SK-N-SH (cell line): ENCODE results near the gene RASSF3. TPM values are rescaled to one million over a fixed set of nuclear protein-coding genes. Genes with fewer than 3 reads are reported as not detected.

ENCODE experiments used
- CTCF ChIA-PET: fragments of 300-600, 350-600 bp; formaldehyde crosslinking; extraction: SDS; loops from one replicate; lab custom pipeline; 2021; lab: Yijun Ruan, JAX
- POLR2A ChIA-PET: fragments of 350-600 bp; sonication (Branson Sonifier 250); formaldehyde crosslinking; extraction: SDS; loops from one replicate; lab custom pipeline; 2020; ENCODE audit warnings: antibody characterized with exemption, inconsistent platforms; lab: Yijun Ruan, JAX
- DNase-seq: peaks from one replicate; pipeline ENCODE4 v3.0.0; 2012
- H2AFZ ChIP-seq: fragments of 200-600 bp; sonication (generic); 2 replicates; pipeline ENCODE4 v1.8.1; 2016; ENCODE audit warnings: antibody characterized with exemption, mild to moderate bottlenecking, low read depth
- H3F3A ChIP-seq: fragments of 200-600 bp; sonication (generic); replicated peaks from 2 replicates; pipeline ENCODE3; 2016; ENCODE audit warnings: antibody characterized with exemption, mild to moderate bottlenecking; ENCODE audit not compliant: insufficient read depth
- H3K27ac ChIP-seq, 2 experiments: fragments of 200-500 bp in 1 of 2; fragments of 200-600 bp in 1 of 2; sonication (Bioruptor generic) in 1 of 2; sonication (generic), shearing (Covaris generic) in 1 of 2; 2 replicates each; pipeline versions ENCODE4 v1.5.1 to v1.6.1; 2014 to 2016; ENCODE audit warnings: low read depth in 2 of 2, inconsistent platforms in 1 of 2, low read length in 1 of 2, mild to moderate bottlenecking in 1 of 2, mixed read lengths in 1 of 2
- H3K27me3 ChIP-seq: fragments of 200-600 bp; sonication (generic), shearing (Covaris generic); 2 replicates; pipeline ENCODE4 v1.6.1; 2016; ENCODE audit warnings: mixed run types; ENCODE audit not compliant: insufficient read depth
- H3K36me3 ChIP-seq, 2 experiments: fragments of 200-500 bp in 1 of 2; fragments of 200-600 bp in 1 of 2; sonication (Bioruptor generic) in 1 of 2; sonication (generic) in 1 of 2; replicated peaks in 1 of 2; 2 replicates each; pipeline versions ENCODE3 to v1.5.1; 2014 to 2016; ENCODE audit warnings: low read length in 1 of 2, mild to moderate bottlenecking in 1 of 2; ENCODE audit not compliant: insufficient read depth in 2 of 2, control insufficient read depth in 1 of 2
- H3K4me1 ChIP-seq, 2 experiments: fragments of 200-500 bp in 1 of 2; fragments of 200-600 bp in 1 of 2; sonication (Bioruptor generic) in 1 of 2; sonication (generic), shearing (Covaris generic) in 1 of 2; 2 replicates each; pipeline versions ENCODE4 v1.5.1 to v1.6.1; 2014 to 2016; ENCODE audit warnings: low read depth in 1 of 2, low read length in 1 of 2, mixed run types in 1 of 2; ENCODE audit not compliant: insufficient read depth in 2 of 2, control insufficient read depth in 1 of 2
- H3K4me2 ChIP-seq: fragments of 200-600 bp; sonication (generic), shearing (Covaris generic); 2 replicates; pipeline ENCODE4 v1.6.1; 2017; ENCODE audit warnings: mixed run types
- H3K4me3 ChIP-seq, 2 experiments: fragments of 200-500 bp in 1 of 2; fragments of 200-600 bp in 1 of 2; sonication (Bioruptor generic) in 1 of 2; sonication (generic), shearing (Covaris generic) in 1 of 2; 2 replicates each; pipeline versions ENCODE4 v1.5.1 to v1.8.1; 2014 to 2016; ENCODE audit warnings: low read depth in 2 of 2, inconsistent platforms in 1 of 2, low read length in 1 of 2, mild to moderate bottlenecking in 1 of 2, mixed read lengths in 1 of 2, moderate library complexity in 1 of 2
- H3K79me2 ChIP-seq: fragments of 200-600 bp; sonication (generic); 2 replicates; pipeline ENCODE4 v1.8.1; 2017; ENCODE audit warnings: mild to moderate bottlenecking; ENCODE audit not compliant: insufficient read depth
- H3K9ac ChIP-seq: fragments of 200-600 bp; sonication (generic); 2 replicates; pipeline ENCODE4 v1.6.1; 2017; ENCODE audit warnings: mixed run types
- H3K9me2 ChIP-seq: fragments of 200-600 bp; sonication (generic); 2 replicates; pipeline ENCODE4 v1.6.1; 2017; ENCODE audit warnings: mixed run types
- H3K9me3 ChIP-seq: fragments of 200-600 bp; sonication (generic); 2 replicates; pipeline ENCODE4 v1.6.1; 2017; ENCODE audit warnings: mixed run types, mild to moderate bottlenecking, moderate library complexity
- H4K20me1 ChIP-seq: fragments of 200-600 bp; sonication (generic); 2 replicates; pipeline ENCODE4 v1.6.1; 2017; ENCODE audit warnings: mild to moderate bottlenecking, mixed run types; ENCODE audit not compliant: insufficient read depth
- CTCF ChIP-seq: fragments of 200-600 bp; sonication (generic); IDR thresholded peaks from 2 replicates; pipeline ENCODE4 v1.6.1; 2017; ENCODE audit warnings: antibody characterized with exemption, mild to moderate bottlenecking, moderate library complexity
- FOXJ3 ChIP-seq: sonication (generic); formaldehyde crosslinking; IDR thresholded peaks from 2 replicates; pipeline ENCODE4 v1.5.1; 2020; ENCODE audit warnings: mild to moderate bottlenecking, missing genetic modification reagents
- JUND ChIP-seq: IDR thresholded peaks from 2 replicates; pipeline ENCODE4 v1.4.0; 2012
- MAX ChIP-seq: IDR thresholded peaks from 2 replicates; pipeline ENCODE4 v1.4.0; 2012; ENCODE audit warnings: low read depth
- MXI1 ChIP-seq: IDR thresholded peaks from 2 replicates; pipeline ENCODE4 v1.6.1; 2012; ENCODE audit warnings: mild to moderate bottlenecking, low read depth, low read length, improper control_type of control experiment
- NRF1 ChIP-seq: IDR thresholded peaks from 2 replicates; pipeline ENCODE4 v1.6.1; 2012; ENCODE audit warnings: low read depth, mild to moderate bottlenecking, low read length
- PBX3 ChIP-seq: IDR thresholded peaks from 2 replicates; pipeline ENCODE4; 2012
- POLR2AphosphoS5 ChIP-seq: IDR thresholded peaks from 2 replicates; pipeline ENCODE4 v1.6.1; 2012; ENCODE audit warnings: low read depth, low read length
- RAD21 ChIP-seq: IDR thresholded peaks from 2 replicates; pipeline ENCODE4 v1.6.1; 2012; ENCODE audit warnings: mild to moderate bottlenecking, low read length
- RCOR1 ChIP-seq: fragments of 150-350 bp; IDR thresholded peaks from 2 replicates; pipeline ENCODE4 v1.6.1; 2017; ENCODE audit warnings: antibody characterized with exemption, low read length
- SIN3A ChIP-seq: IDR thresholded peaks from 2 replicates; pipeline ENCODE4 v1.6.1; 2012; ENCODE audit warnings: low read depth, mild to moderate bottlenecking, low read length, moderate library complexity, borderline replicate concordance
- SMC3 ChIP-seq: IDR thresholded peaks from 2 replicates; pipeline ENCODE4 v1.6.1; 2012; ENCODE audit warnings: low read depth, low read length, improper control_type of control experiment
- TAF1 ChIP-seq: IDR thresholded peaks from 2 replicates; pipeline ENCODE4 v1.6.1; 2012; ENCODE audit warnings: low read depth, mild to moderate bottlenecking, low read length, moderate library complexity, borderline replicate concordance
- USF2 ChIP-seq: fragments of 150-350 bp; IDR thresholded peaks from 2 replicates; pipeline ENCODE4 v1.6.1; 2017; ENCODE audit warnings: antibody characterized with exemption, low read length, low read depth, borderline replicate concordance
- YY1 ChIP-seq: IDR thresholded peaks from 2 replicates; pipeline ENCODE4 v1.4.0; 2012; ENCODE audit warnings: low read depth, mild to moderate bottlenecking
- ZBTB33 ChIP-seq: IDR thresholded peaks from 2 replicates; pipeline ENCODE4 v1.4.0; 2012; ENCODE audit warnings: low read depth, borderline replicate concordance
- WGBS: methylation state at CpG from one replicate; pipeline ENCODE4 v1.1.6; 2017; ENCODE audit warnings: low lambda C conversion rate; 5-methylcytosine and 5-hydroxymethylcytosine counted together
- polyA plus RNA-seq, 3 experiments: library from polyadenylated mRNA; depleted of rRNA; stranded (reverse); fragments of >200 nt; gene quantifications; 2 replicates each; pipeline ENCODE4 v1.2.3, GENCODE V29; 2012

RASSF3 gene
- polyA plus RNA-seq, 1 of the 3 experiments (the other 2 are of a cell fraction) = 11.1 TPM

- Histone ChIP-seq H3K27me3 (no peaks in the 10 kb centered on the region), H3K4me1 (peaks cover 59 to 66% of the 10 kb centered on the region in 2 experiments), H3K9ac (no peak overlapping the region), H3K4me3 (no peak overlapping the region), H3F3A (no peaks in the 10 kb centered on the region), H2AFZ (no peak overlapping the region), H3K79me2 (peaks cover 72% of the 10 kb centered on the region), H3K36me3 (no peaks in the 10 kb centered on the region), H3K4me2 (peak overlapping the region; percentile 40), H3K9me2 (no peaks in the 10 kb centered on the region), H3K9me3 (no peaks in the 10 kb centered on the region), H3K27ac (peak overlapping the region in 1 of 2 experiments; percentile 48; a peak in 1 of 4 replicates), H4K20me1 (no peaks in the 10 kb centered on the region)
- WGBS = 67% methylated on average over 8 of the region's 8 CpGs
- no peak for DNase-seq
- ChIA-PET CTCF (interaction anchor here (1.7 kb wide), 1 partner anchor 121 kb away, joined by 6 read pairs; no protein-coding TSS in a partner anchor), POLR2A (interaction anchor here (1.1 kb wide), 1 partner anchor 37 kb away, joined by 3 read pairs; no protein-coding TSS in a partner anchor)
- TF ChIP-seq FOXJ3 (CRISPR knock-in tag) (no peak), CTCF (no peak), NRF1 (no peak), YY1 (no peak), ZBTB33 (no peak)
Observed at GRCh38 chr12:64670919-64671639, 60.8 kb downstream of the RASSF3 start.

- H3K9me2 ChIP-seq = no peaks in the 10 kb centered on the region
- H3K4me2 ChIP-seq = peak overlapping the region; percentile 40
- POLR2A ChIA-PET = interaction anchor here (1.1 kb wide), 1 partner anchor 37 kb away, joined by 3 read pairs; no protein-coding TSS in a partner anchor
- DNase-seq = no peak
- peaks cover 74% of the 10 kb centered on the region for H3K79me2 ChIP-seq
- H3F3A ChIP-seq = no peaks in the 10 kb centered on the region
- H3K9ac ChIP-seq = no peak overlapping the region
- H3K9me3 ChIP-seq = no peaks in the 10 kb centered on the region
- no peak overlapping the region for H2AFZ ChIP-seq
- H3K27ac ChIP-seq = peak overlapping the region in 1 of 2 experiments; percentile 56; a peak in 1 of 4 replicates
- 53% methylated on average over 4 of the region's 4 CpGs for WGBS
- H3K36me3 ChIP-seq = no peaks in the 10 kb centered on the region
- peaks cover 57 to 64% of the 10 kb centered on the region in 2 experiments for H3K4me1 ChIP-seq
- H4K20me1 ChIP-seq = no peaks in the 10 kb centered on the region
- H3K4me3 ChIP-seq = no peak overlapping the region
- H3K27me3 ChIP-seq = no peaks in the 10 kb centered on the region
- CTCF ChIA-PET = interaction anchor here (1.7 kb wide), 1 partner anchor 122 kb away, joined by 6 read pairs; no protein-coding TSS in a partner anchor
- TF ChIP-seq JUND (no peak), PBX3 (no peak), FOXJ3 (CRISPR knock-in tag) (no peak), SIN3A (no peak), POLR2AphosphoS5 (no peak), USF2 (no peak), RAD21 (no peak), SMC3 (no peak), TAF1 (no peak), MXI1 (no peak), MAX (no peak), RCOR1 (no peak)
Observed at GRCh38 chr12:64671681-64672080, 61.4 kb downstream of the RASSF3 start.
